Panc1 (cell line): ENCODE data around the gene SFI1.

ENCODE experiments used
- POLR2AphosphoS5 ChIP-seq: IDR thresholded peaks from 2 replicates; pipeline ENCODE4 v1.6.1; 2012; ENCODE audit warnings: mild to moderate bottlenecking, low read depth, low read length, moderate library complexity
- TF ChIP-seq, protein P1 (sequence below), 2 experiments: IDR thresholded peaks; 2 replicates each; pipeline ENCODE4 v1.6.1; 2011 to 2012; ENCODE audit warnings: low read depth in 2 of 2, control low read depth in 1 of 2, low read length in 1 of 2, mild to moderate bottlenecking in 1 of 2, moderate library complexity in 1 of 2; ENCODE audit not compliant: insufficient read depth in 1 of 2

DNA sequence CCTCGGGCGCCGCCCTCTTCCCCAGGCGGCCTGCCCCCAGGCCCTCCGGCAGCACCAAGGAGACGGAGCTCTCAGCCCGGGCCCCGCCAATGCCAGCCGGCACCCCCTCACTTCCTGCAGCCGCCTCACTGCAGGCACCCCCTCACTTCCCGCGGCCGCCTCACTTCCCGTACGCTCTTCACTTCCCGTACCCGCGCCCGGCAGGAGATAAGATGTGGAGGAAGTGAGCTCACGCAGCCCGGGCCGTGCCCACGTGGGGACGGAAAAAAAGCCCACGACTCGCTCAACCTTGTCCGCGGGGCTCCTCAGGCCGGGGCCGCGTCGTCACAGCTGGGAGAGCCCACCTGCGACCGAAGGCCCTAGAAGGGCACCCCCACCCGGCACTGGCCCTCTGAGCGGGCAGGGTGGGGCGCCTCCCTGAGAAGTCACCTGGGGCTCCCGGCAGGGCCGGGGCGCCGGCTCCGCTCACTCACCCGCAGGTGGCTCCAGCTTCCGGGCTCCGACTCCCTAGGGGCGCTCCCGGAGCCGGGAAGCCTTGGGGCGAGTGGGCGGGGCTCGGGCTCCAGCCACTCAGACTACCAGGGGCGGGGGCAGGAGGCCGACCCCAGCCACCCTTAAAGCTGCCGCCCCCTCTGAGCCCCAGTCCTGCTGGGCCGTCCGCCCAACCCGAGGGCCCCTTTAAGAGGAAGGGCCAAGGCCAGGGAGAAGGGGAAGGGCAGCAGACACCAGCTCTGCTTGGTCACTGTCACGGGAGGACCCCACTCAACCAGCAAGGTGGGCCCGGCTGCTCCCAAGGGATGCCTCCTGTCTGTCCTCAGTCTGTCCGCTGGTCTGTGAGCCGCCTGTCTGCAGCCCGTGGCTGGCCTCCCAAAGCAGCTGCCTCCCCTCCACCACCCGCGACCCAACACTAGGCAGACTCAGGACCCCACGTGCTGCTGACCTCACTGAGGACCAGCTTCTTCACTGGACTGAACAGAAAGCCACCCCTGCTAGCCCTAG lies 134.3 kb downstream of the SFI1 start:
- peak; percentile 46; the same call in 1 of the 2 replicates for TF ChIP-seq POLR2AphosphoS5
- TF ChIP-seq, protein P1, sequence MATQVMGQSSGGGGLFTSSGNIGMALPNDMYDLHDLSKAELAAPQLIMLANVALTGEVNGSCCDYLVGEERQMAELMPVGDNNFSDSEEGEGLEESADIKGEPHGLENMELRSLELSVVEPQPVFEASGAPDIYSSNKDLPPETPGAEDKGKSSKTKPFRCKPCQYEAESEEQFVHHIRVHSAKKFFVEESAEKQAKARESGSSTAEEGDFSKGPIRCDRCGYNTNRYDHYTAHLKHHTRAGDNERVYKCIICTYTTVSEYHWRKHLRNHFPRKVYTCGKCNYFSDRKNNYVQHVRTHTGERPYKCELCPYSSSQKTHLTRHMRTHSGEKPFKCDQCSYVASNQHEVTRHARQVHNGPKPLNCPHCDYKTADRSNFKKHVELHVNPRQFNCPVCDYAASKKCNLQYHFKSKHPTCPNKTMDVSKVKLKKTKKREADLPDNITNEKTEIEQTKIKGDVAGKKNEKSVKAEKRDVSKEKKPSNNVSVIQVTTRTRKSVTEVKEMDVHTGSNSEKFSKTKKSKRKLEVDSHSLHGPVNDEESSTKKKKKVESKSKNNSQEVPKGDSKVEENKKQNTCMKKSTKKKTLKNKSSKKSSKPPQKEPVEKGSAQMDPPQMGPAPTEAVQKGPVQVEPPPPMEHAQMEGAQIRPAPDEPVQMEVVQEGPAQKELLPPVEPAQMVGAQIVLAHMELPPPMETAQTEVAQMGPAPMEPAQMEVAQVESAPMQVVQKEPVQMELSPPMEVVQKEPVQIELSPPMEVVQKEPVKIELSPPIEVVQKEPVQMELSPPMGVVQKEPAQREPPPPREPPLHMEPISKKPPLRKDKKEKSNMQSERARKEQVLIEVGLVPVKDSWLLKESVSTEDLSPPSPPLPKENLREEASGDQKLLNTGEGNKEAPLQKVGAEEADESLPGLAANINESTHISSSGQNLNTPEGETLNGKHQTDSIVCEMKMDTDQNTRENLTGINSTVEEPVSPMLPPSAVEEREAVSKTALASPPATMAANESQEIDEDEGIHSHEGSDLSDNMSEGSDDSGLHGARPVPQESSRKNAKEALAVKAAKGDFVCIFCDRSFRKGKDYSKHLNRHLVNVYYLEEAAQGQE (IDR thresholded peaks at IDR 0.05; ENCODE audit: insufficient read depth in 1 of 2, low read depth in 2 of 2, low read length in 1 of 2), result no peak
